BJ (cell line): ENCODE results near the gene CPT1C. TPM values are rescaled to one million over a fixed set of nuclear protein-coding genes. Genes with fewer than 3 reads are reported as not detected.

Experiments used
- CTCF ChIA-PET: fragments of 350-600 bp; formaldehyde crosslinking; extraction: SDS; loops from one replicate; lab custom pipeline; 2021; ENCODE audit warnings: antibody characterized with exemption, inconsistent platforms; lab: Yijun Ruan, JAX
- POLR2A ChIA-PET: fragments of 300-600 bp; sonication (Branson Sonifier 250); formaldehyde crosslinking; extraction: SDS; loops from one replicate; lab custom pipeline; 2021; ENCODE audit warnings: antibody characterized with exemption; lab: Charles Lee
- DNase-seq: peaks from one replicate; pipeline ENCODE4 v3.0.0-alpha.2; 2011; ENCODE audit warnings: low read depth
- H3K27me3 ChIP-seq: 2 replicates; pipeline ENCODE4 v1.6.0; 2011; ENCODE audit warnings: low read length; ENCODE audit not compliant: control insufficient read depth, insufficient read depth
- H3K36me3 ChIP-seq: 2 replicates; pipeline ENCODE4 v1.5.1; 2011; ENCODE audit warnings: low read length; ENCODE audit not compliant: control insufficient read depth, insufficient read depth
- H3K4me3 ChIP-seq: 2 replicates; pipeline ENCODE4 v1.5.1; 2011; ENCODE audit warnings: low read depth, mild to moderate bottlenecking, control low read depth, low read length
- polyA minus RNA-seq: library from RNA; depleted of rRNA, polyadenylated mRNA; stranded (reverse); fragments of >200 nt; gene quantifications from 2 replicates; pipeline ENCODE4 v1.2.3, GENCODE V29; 2011; rRNA and poly(A)+ RNA removed
- polyA plus RNA-seq: library from polyadenylated mRNA; depleted of rRNA; stranded (reverse); fragments of >200 nt; gene quantifications from 2 replicates; pipeline ENCODE4 v1.2.3, GENCODE V29; 2011; rRNA removed
- TF ChIP-seq, protein P1 (sequence below): IDR thresholded peaks from 2 replicates; pipeline ENCODE4 v1.5.1; 2011; ENCODE audit warnings: low read depth, mild to moderate bottlenecking, control low read depth, inconsistent platforms, low read length, moderate library complexity; ENCODE audit not compliant: insufficient read depth

Gene CPT1C
- 26.0 and 45.9 TPM in 2 replicates for polyA plus RNA-seq
- polyA minus RNA-seq = 22.0 and 23.6 TPM in 2 replicates

DNA sequence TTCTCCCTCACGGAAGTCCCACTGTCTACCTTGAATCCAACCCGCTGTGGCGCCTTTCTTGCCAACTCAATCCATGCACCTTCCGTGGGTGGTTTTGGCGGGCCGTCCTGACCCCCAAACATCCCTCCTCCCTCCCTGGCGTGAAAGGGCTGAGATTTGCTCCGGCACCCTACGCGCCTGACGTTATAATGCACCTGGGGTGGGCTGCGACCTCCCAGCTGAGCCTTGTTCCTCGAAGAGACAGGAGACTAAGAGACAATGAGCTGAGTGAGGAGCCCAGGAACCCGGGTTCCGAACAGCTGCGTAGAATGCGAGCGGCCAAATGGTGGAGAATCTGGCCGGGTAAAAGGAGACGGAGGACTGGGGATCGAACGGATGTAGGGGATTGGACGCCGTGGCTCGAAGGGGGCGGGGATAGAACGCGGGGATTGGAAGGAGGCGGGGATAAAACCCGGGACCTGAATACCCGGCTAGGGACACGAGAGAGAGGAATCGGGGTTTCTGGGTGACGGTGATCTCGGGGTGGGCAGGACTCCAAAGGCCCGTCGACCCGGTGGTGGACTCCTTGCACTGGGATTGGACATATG, at the start of gene CPT1C:
Gene CPT1C (plus strand): TSS at position 461 of the 587 bp plus-strand sequence. CDS start 1,137 bp downstream, outside the sequence.
- TF ChIP-seq, protein P1, sequence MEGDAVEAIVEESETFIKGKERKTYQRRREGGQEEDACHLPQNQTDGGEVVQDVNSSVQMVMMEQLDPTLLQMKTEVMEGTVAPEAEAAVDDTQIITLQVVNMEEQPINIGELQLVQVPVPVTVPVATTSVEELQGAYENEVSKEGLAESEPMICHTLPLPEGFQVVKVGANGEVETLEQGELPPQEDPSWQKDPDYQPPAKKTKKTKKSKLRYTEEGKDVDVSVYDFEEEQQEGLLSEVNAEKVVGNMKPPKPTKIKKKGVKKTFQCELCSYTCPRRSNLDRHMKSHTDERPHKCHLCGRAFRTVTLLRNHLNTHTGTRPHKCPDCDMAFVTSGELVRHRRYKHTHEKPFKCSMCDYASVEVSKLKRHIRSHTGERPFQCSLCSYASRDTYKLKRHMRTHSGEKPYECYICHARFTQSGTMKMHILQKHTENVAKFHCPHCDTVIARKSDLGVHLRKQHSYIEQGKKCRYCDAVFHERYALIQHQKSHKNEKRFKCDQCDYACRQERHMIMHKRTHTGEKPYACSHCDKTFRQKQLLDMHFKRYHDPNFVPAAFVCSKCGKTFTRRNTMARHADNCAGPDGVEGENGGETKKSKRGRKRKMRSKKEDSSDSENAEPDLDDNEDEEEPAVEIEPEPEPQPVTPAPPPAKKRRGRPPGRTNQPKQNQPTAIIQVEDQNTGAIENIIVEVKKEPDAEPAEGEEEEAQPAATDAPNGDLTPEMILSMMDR = no peak
- CTCF ChIA-PET = interaction anchor here (0.8 to 3.9 kb wide), 9 partner anchors 11 to 123 kb away, joined by 3 to 41 read pairs (median 4); partner anchors contain the start of genes FUZ and TSKS
- Histone ChIP-seq H3K27me3 (no peaks in the 10 kb centered on the region), H3K4me3 (peak within 1 kb of the TSS; percentile 56), H3K36me3 (peaks cover 11% of the 10 kb centered on the region)
- POLR2A ChIA-PET = no interaction called here
- DNase-seq = no peak

DNA sequence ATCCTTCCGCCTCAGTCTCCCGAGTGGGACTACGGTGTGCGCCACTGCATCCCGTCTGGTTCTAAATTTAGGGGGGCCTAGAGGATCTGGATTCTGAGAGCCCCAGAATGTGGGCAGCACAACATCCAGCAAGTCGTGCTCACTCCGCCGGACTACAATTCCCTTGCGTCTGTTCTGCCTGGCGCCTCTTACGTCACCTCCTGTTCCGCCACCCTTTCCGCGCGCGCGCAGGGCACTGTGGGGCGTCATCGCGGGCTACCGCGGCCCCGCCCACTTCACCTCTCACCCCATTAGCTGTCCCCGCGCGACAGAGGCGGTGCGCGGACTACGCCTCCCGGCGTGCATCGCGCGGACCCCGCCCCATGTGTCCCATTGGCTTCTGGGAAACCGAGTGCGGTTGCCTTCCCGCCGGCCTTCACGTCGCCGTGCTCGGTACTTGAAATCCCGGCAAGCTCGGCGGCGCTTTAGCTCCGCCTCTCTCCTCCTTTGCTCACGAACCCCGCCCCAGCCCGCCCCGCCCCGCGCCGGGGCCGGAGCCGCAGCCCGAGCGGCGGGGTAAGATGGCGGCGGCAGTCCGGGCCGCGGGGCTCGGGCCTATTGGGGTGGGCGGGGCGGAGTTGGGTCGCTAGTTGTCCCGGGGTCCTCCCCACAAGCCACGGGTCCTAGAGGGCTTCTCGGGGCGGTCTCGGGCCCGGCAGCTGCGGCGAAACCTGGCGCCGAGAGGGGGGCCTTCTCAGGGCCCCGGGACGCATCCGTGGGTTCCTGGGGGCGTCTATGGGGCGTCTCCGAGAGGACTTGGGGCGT, 49.0 kb upstream of the CPT1C start, which contains the start of gene SCAF1:
Gene SCAF1 (plus strand): TSS at position 522 of the 804 bp plus-strand sequence. CDS start 2,818 bp downstream, outside the sequence.
- peak; percentile 97 for DNase-seq
- TF ChIP-seq, protein P1 = no peak
- H3K4me3 ChIP-seq = peak within 1 kb of the TSS; percentile 71
- POLR2A ChIA-PET = interaction anchor here (0.6 to 1.0 kb wide), 6 partner anchors 18 to 154 kb away, joined by 3 to 8 read pairs (median 4); no protein-coding TSS in a partner anchor
- no peaks in the 10 kb centered on the region for H3K27me3 ChIP-seq
- H3K36me3 ChIP-seq = peaks cover 17% of the 10 kb centered on the region
- CTCF ChIA-PET = interaction anchor here (0.6 to 2.0 kb wide), 4 partner anchors 31 to 72 kb away, joined by 3 to 9 read pairs (median 6); no protein-coding TSS in a partner anchor

DNA sequence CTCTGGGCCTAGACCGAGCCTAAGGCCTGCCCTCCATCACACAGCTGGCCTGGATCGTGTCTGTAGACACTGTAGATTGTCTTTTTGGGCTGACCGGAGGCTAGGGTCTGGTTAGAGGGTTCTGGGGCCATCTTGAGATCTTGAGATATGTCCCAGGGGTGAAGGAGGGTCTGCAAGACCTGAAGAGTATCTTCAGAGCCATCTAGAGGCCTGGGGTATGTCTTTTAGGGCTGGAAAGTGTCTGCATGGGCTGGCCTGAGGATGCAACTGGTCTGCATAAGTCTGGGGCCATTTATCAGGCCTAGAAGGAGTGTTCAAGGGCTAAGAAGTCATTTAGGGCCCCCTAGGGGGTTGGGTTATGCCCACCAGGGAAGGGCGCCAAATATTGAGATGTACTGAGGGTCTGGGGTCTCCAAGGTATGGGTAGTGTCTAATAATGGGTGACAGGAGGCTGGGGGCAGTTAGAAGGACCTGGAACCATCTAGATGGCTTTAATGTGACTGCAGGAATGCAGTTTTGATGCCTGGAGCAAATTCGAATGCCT, 48.4 kb upstream of the CPT1C start:
- ChIA-PET POLR2A (interaction anchor here (0.6 to 1.0 kb wide), 4 partner anchors 17 to 155 kb away, joined by 3 to 5 read pairs (median 4); no protein-coding TSS in a partner anchor), CTCF (interaction anchor here (2.0 kb wide), 2 partner anchors 30 to 72 kb away, joined by 6 to 9 read pairs; no protein-coding TSS in a partner anchor)
- TF ChIP-seq, protein P1 = no peak
- Histone ChIP-seq H3K27me3 (no peaks in the 10 kb centered on the region), H3K4me3 (peak overlapping the region; percentile 71), H3K36me3 (peaks cover 23% of the 10 kb centered on the region)
- DNase-seq = no peak

DNA sequence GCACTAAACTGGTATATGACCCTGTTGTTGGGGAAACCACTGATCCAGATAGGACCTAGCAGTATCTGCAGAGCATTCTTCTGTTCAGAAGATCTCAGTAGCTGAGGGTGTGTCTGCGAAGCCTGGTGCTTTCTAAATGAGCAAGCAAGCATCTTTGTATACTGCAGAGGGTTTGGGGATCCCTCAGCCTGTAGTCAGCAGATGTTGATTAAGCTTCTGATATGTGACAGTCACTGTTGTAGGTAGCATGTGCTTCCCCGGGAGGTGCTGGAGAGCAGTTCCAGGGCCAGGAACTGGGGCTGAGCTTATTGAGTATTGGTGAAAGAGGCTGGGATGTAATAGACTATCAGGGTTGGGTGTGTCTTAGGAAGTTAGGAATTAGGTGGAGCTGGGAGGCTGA, 47.5 kb upstream of the CPT1C start:
- TF ChIP-seq, protein P1 = no peak
- Histone ChIP-seq H3K27me3 (no peaks in the 10 kb centered on the region), H3K4me3 (no peak overlapping the region; the same call in 1 of the 2 replicates), H3K36me3 (peaks cover 24% of the 10 kb centered on the region)
- CTCF ChIA-PET = interaction anchor here (0.6 to 2.0 kb wide), 4 partner anchors 20 to 73 kb away, joined by 3 to 9 read pairs (median 5); no protein-coding TSS in a partner anchor
- POLR2A ChIA-PET = no interaction called here
- DNase-seq = no peak
